ENCODE measurements around the gene SLC23A2. TPM values are rescaled to one million over a fixed set of nuclear protein-coding genes. Genes with fewer than 3 reads are reported as not detected.

The SLC23A2 gene
- polyA plus RNA-seq, 1 of the 3 experiments (the other 2 are of a cell fraction), result 14.0 TPM

DNA sequence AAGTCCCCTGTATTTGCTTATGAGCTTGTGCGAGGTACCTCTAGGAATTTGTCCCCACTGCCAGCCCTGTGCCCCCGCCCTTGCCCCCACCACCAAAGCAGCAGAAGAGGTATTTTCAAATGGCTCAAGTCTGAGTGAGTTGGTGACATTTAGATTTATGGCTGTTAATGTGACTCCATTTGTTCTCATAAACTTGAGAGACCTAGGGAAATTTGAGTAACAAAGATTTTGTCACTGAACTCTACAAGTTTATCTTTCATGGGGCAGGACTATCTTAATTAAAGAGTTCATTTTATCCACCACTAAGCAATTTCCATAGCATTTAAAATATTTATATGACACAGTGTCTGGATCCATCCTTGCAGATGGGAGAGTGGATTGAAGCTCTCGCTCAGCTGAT is 171.1 kb downstream of the SLC23A2 start (continued):
- TF ChIP-seq, protein P1, sequence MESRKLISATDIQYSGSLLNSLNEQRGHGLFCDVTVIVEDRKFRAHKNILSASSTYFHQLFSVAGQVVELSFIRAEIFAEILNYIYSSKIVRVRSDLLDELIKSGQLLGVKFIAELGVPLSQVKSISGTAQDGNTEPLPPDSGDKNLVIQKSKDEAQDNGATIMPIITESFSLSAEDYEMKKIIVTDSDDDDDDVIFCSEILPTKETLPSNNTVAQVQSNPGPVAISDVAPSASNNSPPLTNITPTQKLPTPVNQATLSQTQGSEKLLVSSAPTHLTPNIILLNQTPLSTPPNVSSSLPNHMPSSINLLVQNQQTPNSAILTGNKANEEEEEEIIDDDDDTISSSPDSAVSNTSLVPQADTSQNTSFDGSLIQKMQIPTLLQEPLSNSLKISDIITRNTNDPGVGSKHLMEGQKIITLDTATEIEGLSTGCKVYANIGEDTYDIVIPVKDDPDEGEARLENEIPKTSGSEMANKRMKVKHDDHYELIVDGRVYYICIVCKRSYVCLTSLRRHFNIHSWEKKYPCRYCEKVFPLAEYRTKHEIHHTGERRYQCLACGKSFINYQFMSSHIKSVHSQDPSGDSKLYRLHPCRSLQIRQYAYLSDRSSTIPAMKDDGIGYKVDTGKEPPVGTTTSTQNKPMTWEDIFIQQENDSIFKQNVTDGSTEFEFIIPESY (IDR thresholded peaks at IDR 0.05; ENCODE audit: borderline replicate concordance, low read depth), result no peak
- TF ChIP-seq, protein P2, sequence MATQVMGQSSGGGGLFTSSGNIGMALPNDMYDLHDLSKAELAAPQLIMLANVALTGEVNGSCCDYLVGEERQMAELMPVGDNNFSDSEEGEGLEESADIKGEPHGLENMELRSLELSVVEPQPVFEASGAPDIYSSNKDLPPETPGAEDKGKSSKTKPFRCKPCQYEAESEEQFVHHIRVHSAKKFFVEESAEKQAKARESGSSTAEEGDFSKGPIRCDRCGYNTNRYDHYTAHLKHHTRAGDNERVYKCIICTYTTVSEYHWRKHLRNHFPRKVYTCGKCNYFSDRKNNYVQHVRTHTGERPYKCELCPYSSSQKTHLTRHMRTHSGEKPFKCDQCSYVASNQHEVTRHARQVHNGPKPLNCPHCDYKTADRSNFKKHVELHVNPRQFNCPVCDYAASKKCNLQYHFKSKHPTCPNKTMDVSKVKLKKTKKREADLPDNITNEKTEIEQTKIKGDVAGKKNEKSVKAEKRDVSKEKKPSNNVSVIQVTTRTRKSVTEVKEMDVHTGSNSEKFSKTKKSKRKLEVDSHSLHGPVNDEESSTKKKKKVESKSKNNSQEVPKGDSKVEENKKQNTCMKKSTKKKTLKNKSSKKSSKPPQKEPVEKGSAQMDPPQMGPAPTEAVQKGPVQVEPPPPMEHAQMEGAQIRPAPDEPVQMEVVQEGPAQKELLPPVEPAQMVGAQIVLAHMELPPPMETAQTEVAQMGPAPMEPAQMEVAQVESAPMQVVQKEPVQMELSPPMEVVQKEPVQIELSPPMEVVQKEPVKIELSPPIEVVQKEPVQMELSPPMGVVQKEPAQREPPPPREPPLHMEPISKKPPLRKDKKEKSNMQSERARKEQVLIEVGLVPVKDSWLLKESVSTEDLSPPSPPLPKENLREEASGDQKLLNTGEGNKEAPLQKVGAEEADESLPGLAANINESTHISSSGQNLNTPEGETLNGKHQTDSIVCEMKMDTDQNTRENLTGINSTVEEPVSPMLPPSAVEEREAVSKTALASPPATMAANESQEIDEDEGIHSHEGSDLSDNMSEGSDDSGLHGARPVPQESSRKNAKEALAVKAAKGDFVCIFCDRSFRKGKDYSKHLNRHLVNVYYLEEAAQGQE (IDR thresholded peaks at IDR 0.05; ENCODE audit: low read depth, low read length), result no peak

DNA sequence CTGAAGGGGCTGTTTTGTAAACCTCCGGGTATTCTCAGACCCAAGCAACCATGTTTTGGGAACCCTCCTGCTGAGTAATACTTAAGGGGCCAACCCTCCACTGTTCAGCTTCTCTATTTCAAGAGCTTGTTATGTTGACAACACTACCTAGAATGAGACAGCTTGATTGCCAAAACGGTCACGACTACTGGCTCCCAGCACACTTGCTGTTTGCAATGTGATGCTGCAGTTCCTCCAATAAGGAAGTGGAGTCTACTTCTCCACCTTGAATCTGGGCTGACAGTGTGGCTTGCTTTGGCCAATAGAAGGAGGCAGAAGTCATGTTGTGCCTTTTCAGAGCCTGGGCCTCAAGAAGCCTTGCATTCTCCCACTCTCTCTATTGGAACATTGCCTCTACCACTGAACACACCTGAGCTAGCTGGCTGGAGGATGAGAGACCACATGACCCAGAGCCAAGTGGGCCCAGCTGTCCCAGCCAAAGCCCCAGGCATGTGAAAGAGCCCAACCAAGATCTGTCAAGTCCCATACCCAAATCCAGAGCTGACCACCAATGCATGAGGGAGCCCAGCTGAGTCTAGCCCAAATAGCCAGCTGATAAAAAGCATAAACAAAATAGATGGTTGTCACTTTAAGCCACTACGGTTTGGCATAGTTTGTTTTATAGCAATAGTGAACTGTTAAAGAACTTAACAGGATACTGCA is 171.6 kb downstream of the SLC23A2 start:
- Histone ChIP-seq H3K79me2 (ENCODE audit: insufficient read depth) (no peaks in the 10 kb centered on the region), H3K4me1 (ENCODE audit: control insufficient read depth in 1 of 2, insufficient read depth in 2 of 2, low read depth in 1 of 2, low read length in 1 of 2) (no peaks in the 10 kb centered on the region), H3K9ac (no peak overlapping the region), H3K9me3 (no peaks in the 10 kb centered on the region), H3K36me3 (replicated peaks in 1 of 2; ENCODE audit: control insufficient read depth in 1 of 2, insufficient read depth in 2 of 2, low read length in 1 of 2) (no peaks in the 10 kb centered on the region), H3K27ac (ENCODE audit: low read depth in 2 of 2, low read length in 1 of 2) (no peak overlapping the region), H3F3A (replicated peaks; ENCODE audit: insufficient read depth) (no peaks in the 10 kb centered on the region), H2AFZ (ENCODE audit: low read depth) (no peak overlapping the region), H3K4me2 (no peak overlapping the region), H3K27me3 (ENCODE audit: insufficient read depth) (no peaks in the 10 kb centered on the region), H3K9me2 (no peaks in the 10 kb centered on the region), H4K20me1 (ENCODE audit: insufficient read depth) (no peaks in the 10 kb centered on the region), H3K4me3 (ENCODE audit: low read depth in 2 of 2, low read length in 1 of 2) (no peak overlapping the region)
- TF ChIP-seq, protein P3, sequence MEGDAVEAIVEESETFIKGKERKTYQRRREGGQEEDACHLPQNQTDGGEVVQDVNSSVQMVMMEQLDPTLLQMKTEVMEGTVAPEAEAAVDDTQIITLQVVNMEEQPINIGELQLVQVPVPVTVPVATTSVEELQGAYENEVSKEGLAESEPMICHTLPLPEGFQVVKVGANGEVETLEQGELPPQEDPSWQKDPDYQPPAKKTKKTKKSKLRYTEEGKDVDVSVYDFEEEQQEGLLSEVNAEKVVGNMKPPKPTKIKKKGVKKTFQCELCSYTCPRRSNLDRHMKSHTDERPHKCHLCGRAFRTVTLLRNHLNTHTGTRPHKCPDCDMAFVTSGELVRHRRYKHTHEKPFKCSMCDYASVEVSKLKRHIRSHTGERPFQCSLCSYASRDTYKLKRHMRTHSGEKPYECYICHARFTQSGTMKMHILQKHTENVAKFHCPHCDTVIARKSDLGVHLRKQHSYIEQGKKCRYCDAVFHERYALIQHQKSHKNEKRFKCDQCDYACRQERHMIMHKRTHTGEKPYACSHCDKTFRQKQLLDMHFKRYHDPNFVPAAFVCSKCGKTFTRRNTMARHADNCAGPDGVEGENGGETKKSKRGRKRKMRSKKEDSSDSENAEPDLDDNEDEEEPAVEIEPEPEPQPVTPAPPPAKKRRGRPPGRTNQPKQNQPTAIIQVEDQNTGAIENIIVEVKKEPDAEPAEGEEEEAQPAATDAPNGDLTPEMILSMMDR (IDR thresholded peaks at IDR 0.05), result no peak
- TF ChIP-seq YY1 (IDR thresholded peaks at IDR 0.05; ENCODE audit: low read depth), result no peak
- no peak for TF ChIP-seq GATA2 (CRISPR knock-in tag; IDR thresholded peaks at IDR 0.05)
- TF ChIP-seq FOXJ3 (CRISPR knock-in tag; IDR thresholded peaks at IDR 0.05), result no peak
- TF ChIP-seq, protein P1 (IDR thresholded peaks at IDR 0.05; ENCODE audit: borderline replicate concordance, low read depth), result no peak
- no peak for TF ChIP-seq EZH2phosphoT487 (IDR thresholded peaks at IDR 0.05; ENCODE audit: borderline replicate concordance, low read depth)
- TF ChIP-seq FOXM1 (IDR thresholded peaks at IDR 0.05; ENCODE audit: low read depth), result no peak
- TF ChIP-seq FOSL2 (IDR thresholded peaks at IDR 0.05; ENCODE audit: borderline replicate concordance, low read depth), result no peak
- TF ChIP-seq JUND (IDR thresholded peaks at IDR 0.05), result no peak
- TF ChIP-seq, protein P2 (IDR thresholded peaks at IDR 0.05; ENCODE audit: low read depth, low read length), result no peak
- TF ChIP-seq MXI1 (IDR thresholded peaks at IDR 0.05; ENCODE audit: low read depth, low read length), result no peak
- no peak for TF ChIP-seq EP300 (IDR thresholded peaks at IDR 0.05; ENCODE audit: borderline replicate concordance in 1 of 2, low read depth in 1 of 2, low read length in 1 of 2)
- CTCF ChIA-PET, result interaction anchor here (1.2 kb wide), 1 partner anchor 11 kb away, joined by 4 read pairs; no protein-coding TSS in a partner anchor
- WGBS (ENCODE audit: low lambda C conversion rate), result 33% methylated on average over 4 of the region's 4 CpGs
- POLR2A ChIA-PET, result no interaction called here
- DNase-seq, result no peak
